GM10248 (cell line): ENCODE data around the gene RASD2.

Experiments used
- CTCF ChIA-PET: fragments of 300-600 bp; sonication (Branson Sonifier 250); formaldehyde crosslinking; extraction: SDS; loops from one replicate; lab custom pipeline; 2021; ENCODE audit warnings: antibody characterized with exemption; lab: Yijun Ruan, JAX
- POLR2A ChIA-PET: fragments of 350-650 bp; sonication (Branson Sonifier 250); formaldehyde crosslinking; extraction: SDS; loops from one replicate; lab custom pipeline; 2020; ENCODE audit warnings: antibody characterized with exemption; lab: Yijun Ruan, JAX
- DNase-seq: peaks from one replicate; pipeline ENCODE4 v3.0.0; 2012; ENCODE audit errors: extremely low spot score
- TF ChIP-seq, protein P1 (sequence below): IDR thresholded peaks from 2 replicates; pipeline ENCODE4 v1.5.1; 2012; ENCODE audit warnings: mild to moderate bottlenecking, low read depth; ENCODE audit errors: extremely low read depth, missing control alignments, control extremely low read depth

Gene RASD2

GRCh38 chr22:35555946-35556547, 15.4 kb downstream of the RASD2 start:
- TF ChIP-seq, protein P1, sequence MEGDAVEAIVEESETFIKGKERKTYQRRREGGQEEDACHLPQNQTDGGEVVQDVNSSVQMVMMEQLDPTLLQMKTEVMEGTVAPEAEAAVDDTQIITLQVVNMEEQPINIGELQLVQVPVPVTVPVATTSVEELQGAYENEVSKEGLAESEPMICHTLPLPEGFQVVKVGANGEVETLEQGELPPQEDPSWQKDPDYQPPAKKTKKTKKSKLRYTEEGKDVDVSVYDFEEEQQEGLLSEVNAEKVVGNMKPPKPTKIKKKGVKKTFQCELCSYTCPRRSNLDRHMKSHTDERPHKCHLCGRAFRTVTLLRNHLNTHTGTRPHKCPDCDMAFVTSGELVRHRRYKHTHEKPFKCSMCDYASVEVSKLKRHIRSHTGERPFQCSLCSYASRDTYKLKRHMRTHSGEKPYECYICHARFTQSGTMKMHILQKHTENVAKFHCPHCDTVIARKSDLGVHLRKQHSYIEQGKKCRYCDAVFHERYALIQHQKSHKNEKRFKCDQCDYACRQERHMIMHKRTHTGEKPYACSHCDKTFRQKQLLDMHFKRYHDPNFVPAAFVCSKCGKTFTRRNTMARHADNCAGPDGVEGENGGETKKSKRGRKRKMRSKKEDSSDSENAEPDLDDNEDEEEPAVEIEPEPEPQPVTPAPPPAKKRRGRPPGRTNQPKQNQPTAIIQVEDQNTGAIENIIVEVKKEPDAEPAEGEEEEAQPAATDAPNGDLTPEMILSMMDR: no peak
- ChIA-PET CTCF (interaction anchor here (1.0 kb wide), 1 partner anchor 19 kb away, joined by 3 read pairs; no protein-coding TSS in a partner anchor), POLR2A (no interaction called here)
- DNase-seq: no peak

GRCh38 chr22:35556666-35557065, 16.0 kb downstream of the RASD2 start:
- no peak for DNase-seq
- TF ChIP-seq, protein P1: no peak
- CTCF ChIA-PET: interaction anchor here (1.0 kb wide), 1 partner anchor 19 kb away, joined by 3 read pairs; no protein-coding TSS in a partner anchor
- POLR2A ChIA-PET: no interaction called here

GRCh38 chr22:35558031-35558430, 17.4 kb downstream of the RASD2 start:
- ChIA-PET POLR2A (no interaction called here), CTCF (interaction anchor here (1.7 kb wide), 1 partner anchor 15 kb away, joined by 4 read pairs; no protein-coding TSS in a partner anchor)
- TF ChIP-seq, protein P1: no peak
- no peak for DNase-seq

DNA sequence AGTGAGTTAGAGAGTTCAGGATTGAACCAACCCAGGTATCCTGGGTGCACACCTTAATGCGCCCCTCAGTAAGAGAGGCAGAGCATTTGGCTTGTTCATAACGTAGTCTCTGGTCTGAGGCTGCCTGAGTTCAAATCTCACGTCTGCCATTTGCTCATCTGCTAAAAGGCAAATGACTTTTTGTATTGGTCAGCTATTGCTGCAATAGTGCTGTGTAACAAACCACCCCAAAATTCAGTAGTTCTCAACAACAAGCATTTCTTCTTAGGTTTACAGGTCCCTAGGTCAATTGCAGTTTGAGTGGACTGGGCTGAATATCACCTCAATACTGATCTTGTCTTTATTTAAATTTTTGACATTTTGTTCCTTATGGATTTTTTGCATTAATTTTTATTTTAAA, 18.1 kb downstream of the RASD2 start:
- no peak for DNase-seq
- ChIA-PET POLR2A (no interaction called here), CTCF (interaction anchor here (1.7 kb wide), 1 partner anchor 14 kb away, joined by 4 read pairs; no protein-coding TSS in a partner anchor)
- TF ChIP-seq, protein P1: no peak

GRCh38 chr22:35559354-35560005, 18.8 kb downstream of the RASD2 start:
- ChIA-PET CTCF (no interaction called here), POLR2A (no interaction called here)
- DNase-seq: no peak
- TF ChIP-seq, protein P1: no peak

GRCh38 chr22:35560366-35560765, 19.7 kb downstream of the RASD2 start:
- ChIA-PET CTCF (no interaction called here), POLR2A (no interaction called here)
- TF ChIP-seq, protein P1: no peak

More at GRCh38 chr22:35560366-35560765, 19.7 kb downstream of the RASD2 start:
- DNase-seq: no peak
